GOT3 (cell line): ENCODE results near the gene TDRD7.

ENCODE experiments used
- DNase-seq: peaks from one replicate; lab custom pipeline; 2025; ENCODE audit warnings: mixed read lengths; lab: John Stamatoyannopoulos, UW

Gene TDRD7

GRCh38 chr9:97386733-97387503 lies 25.0 kb upstream of the TDRD7 start:
- no peak for DNase-seq

- DNase-seq = no peak
Measured at GRCh38 chr9:97387504-97387886, 24.4 kb upstream of the TDRD7 start.

GRCh38 chr9:97387936-97388684 lies 23.8 kb upstream of the TDRD7 start:
- DNase-seq = no peak

- no peak for DNase-seq
Measured at GRCh38 chr9:97388721-97389238, 23.1 kb upstream of the TDRD7 start.

GRCh38 chr9:97389249-97389648 lies 22.6 kb upstream of the TDRD7 start:
- no peak for DNase-seq

- DNase-seq = no peak
Measured at GRCh38 chr9:97390791-97391406, 21.0 kb upstream of the TDRD7 start.

GRCh38 chr9:97394881-97395280 lies 17.0 kb upstream of the TDRD7 start:
- no peak for DNase-seq

GRCh38 chr9:97395745-97396144 lies 16.2 kb upstream of the TDRD7 start:
- no peak for DNase-seq

- no peak for DNase-seq
Measured at GRCh38 chr9:97396256-97396655, 15.6 kb upstream of the TDRD7 start.

- no peak for DNase-seq
Measured at GRCh38 chr9:97397220-97397619, 14.7 kb upstream of the TDRD7 start.

GRCh38 chr9:97398999-97399758 lies 12.7 kb upstream of the TDRD7 start:
- peak; percentile 25 for DNase-seq

- DNase-seq = no peak
Measured at GRCh38 chr9:97403746-97404316, 8.1 kb upstream of the TDRD7 start.

GRCh38 chr9:97405551-97405950 lies 6.3 kb upstream of the TDRD7 start:
- DNase-seq = no peak

- DNase-seq = no peak
Measured at GRCh38 chr9:97406620-97407177, 5.2 kb upstream of the TDRD7 start.

- no peak for DNase-seq
Measured at GRCh38 chr9:97408562-97408961, 3.3 kb upstream of the TDRD7 start.

GRCh38 chr9:97411440-97411788 lies 482 bp upstream of the TDRD7 start:
- no peak for DNase-seq

- DNase-seq = no peak
Measured at GRCh38 chr9:97412626-97413385, 910 bp downstream of the TDRD7 start.

GRCh38 chr9:97413462-97413861 lies 1.6 kb downstream of the TDRD7 start:
- DNase-seq = no peak

GRCh38 chr9:97415146-97415545 lies 3.2 kb downstream of the TDRD7 start:
- no peak for DNase-seq

- no peak for DNase-seq
Measured at GRCh38 chr9:97418880-97419279, 7.0 kb downstream of the TDRD7 start.
